ENCODE results near the gene KRT32.
"Not testable (repeated sequence)": the region's sequence is repeated elsewhere in the genome, so short reads cannot be mapped to it uniquely, and the experiment has no call there.

KRT32 gene

GRCh38 chr17:41439375-41439774 is 27.8 kb downstream of the KRT32 start:
- FAIRE-seq (no peak), DNase-seq (ENCODE audit: insufficient read length, low spot score) (no peak)
- TF ChIP-seq SPI1 (IDR thresholded peaks at IDR 0.05; ENCODE audit: low read depth, low read length) (no peak), POLR2A (IDR thresholded peaks at IDR 0.05; ENCODE audit: low read depth, low read length) (no peak), PAX5 (IDR thresholded peaks at IDR 0.05; ENCODE audit: insufficient read depth, low read length, severe bottlenecking) (no peak), POLR2AphosphoS5 (IDR thresholded peaks at IDR 0.05; ENCODE audit: low read depth, low read length) (no peak), POU2F2 (IDR thresholded peaks at IDR 0.05; ENCODE audit: low read depth, low read length) (no peak), TAF1 (IDR thresholded peaks at IDR 0.05; ENCODE audit: low read depth, low read length) (no peak)

GRCh38 chr17:41437769-41438168 is 29.4 kb downstream of the KRT32 start:
- no peak for FAIRE-seq

GRCh38 chr17:41437254-41437653 is 29.9 kb downstream of the KRT32 start:
- no peak for DNase-seq (ENCODE audit: insufficient read length, low spot score)
- FAIRE-seq, result no peak
- TF ChIP-seq SPI1 (IDR thresholded peaks at IDR 0.05; ENCODE audit: low read depth, low read length), result no peak
- no peak for TF ChIP-seq POLR2AphosphoS5 (IDR thresholded peaks at IDR 0.05; ENCODE audit: low read depth, low read length)
- no peak for TF ChIP-seq POU2F2 (IDR thresholded peaks at IDR 0.05; ENCODE audit: low read depth, low read length)
- no peak for TF ChIP-seq POLR2A (IDR thresholded peaks at IDR 0.05; ENCODE audit: low read depth, low read length)
- TF ChIP-seq PAX5 (IDR thresholded peaks at IDR 0.05; ENCODE audit: insufficient read depth, low read length, severe bottlenecking), result no peak
- no peak for TF ChIP-seq TAF1 (IDR thresholded peaks at IDR 0.05; ENCODE audit: low read depth, low read length)

More at GRCh38 chr17:41437769-41438168, 29.4 kb downstream of the KRT32 start:
- TF ChIP-seq POU2F2 (IDR thresholded peaks at IDR 0.05; ENCODE audit: low read depth, low read length) (no peak), POLR2A (IDR thresholded peaks at IDR 0.05; ENCODE audit: low read depth, low read length) (no peak), POLR2AphosphoS5 (IDR thresholded peaks at IDR 0.05; ENCODE audit: low read depth, low read length) (no peak), TAF1 (IDR thresholded peaks at IDR 0.05; ENCODE audit: low read depth, low read length) (no peak), PAX5 (IDR thresholded peaks at IDR 0.05; ENCODE audit: insufficient read depth, low read length, severe bottlenecking) (no peak), SPI1 (IDR thresholded peaks at IDR 0.05; ENCODE audit: low read depth, low read length) (no peak)
- no peak for DNase-seq (ENCODE audit: insufficient read length, low spot score)

DNA sequence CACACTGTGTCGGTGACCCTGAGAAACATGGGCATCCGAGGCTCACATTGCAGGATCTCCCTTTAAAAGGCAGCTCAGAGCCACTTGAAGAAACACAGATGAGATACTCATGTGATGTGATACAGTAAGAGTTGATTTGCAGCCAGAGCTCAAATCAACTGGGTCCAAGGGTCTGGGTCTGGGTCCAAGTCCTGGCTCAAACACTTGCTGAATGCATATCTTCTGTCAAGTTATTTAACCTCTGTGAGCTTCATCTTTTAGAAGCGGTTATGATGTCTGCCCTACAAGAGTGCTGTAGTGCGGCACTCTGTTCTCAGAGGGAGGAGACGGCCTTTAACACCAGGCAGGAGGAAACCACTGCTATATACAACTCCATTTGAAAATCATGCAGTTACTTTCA is 32.8 kb downstream of the KRT32 start:
- no peak for DNase-seq (ENCODE audit: insufficient read length, low spot score)
- no peak for FAIRE-seq
- TF ChIP-seq POU2F2 (IDR thresholded peaks at IDR 0.05; ENCODE audit: low read depth, low read length) (no peak), TAF1 (IDR thresholded peaks at IDR 0.05; ENCODE audit: low read depth, low read length) (no peak), SPI1 (IDR thresholded peaks at IDR 0.05; ENCODE audit: low read depth, low read length) (no peak), POLR2AphosphoS5 (IDR thresholded peaks at IDR 0.05; ENCODE audit: low read depth, low read length) (no peak)

- FAIRE-seq (no peak), DNase-seq (ENCODE audit: insufficient read length, low spot score) (no peak)
- no peak for TF ChIP-seq SPI1 (IDR thresholded peaks at IDR 0.05; ENCODE audit: low read depth, low read length)
- TF ChIP-seq POLR2A (IDR thresholded peaks at IDR 0.05; ENCODE audit: low read depth, low read length), result no peak
- TF ChIP-seq PAX5 (IDR thresholded peaks at IDR 0.05; ENCODE audit: insufficient read depth, low read length, severe bottlenecking), result no peak
- TF ChIP-seq TAF1 (IDR thresholded peaks at IDR 0.05; ENCODE audit: low read depth, low read length), result no peak
Observed at GRCh38 chr17:41434005-41434404, 33.2 kb downstream of the KRT32 start.

- no peak for TF ChIP-seq POU2F2 (IDR thresholded peaks at IDR 0.05; ENCODE audit: low read depth, low read length)
- TF ChIP-seq POLR2A (IDR thresholded peaks at IDR 0.05; ENCODE audit: low read depth, low read length), result no peak
- TF ChIP-seq SPI1 (IDR thresholded peaks at IDR 0.05; ENCODE audit: low read depth, low read length), result no peak
- TF ChIP-seq POLR2AphosphoS5 (IDR thresholded peaks at IDR 0.05; ENCODE audit: low read depth, low read length), result no peak
- no peak for TF ChIP-seq PAX5 (IDR thresholded peaks at IDR 0.05; ENCODE audit: insufficient read depth, low read length, severe bottlenecking)
- DNase-seq (ENCODE audit: insufficient read length, low spot score), result no peak
- FAIRE-seq, result no peak
Observed at GRCh38 chr17:41433586-41433985, 33.6 kb downstream of the KRT32 start.

- FAIRE-seq; DNase-seq (ENCODE audit: insufficient read length, low spot score): not testable (repeated sequence)
Observed at GRCh38 chr17:41430376-41430775, 36.8 kb downstream of the KRT32 start.

DNA sequence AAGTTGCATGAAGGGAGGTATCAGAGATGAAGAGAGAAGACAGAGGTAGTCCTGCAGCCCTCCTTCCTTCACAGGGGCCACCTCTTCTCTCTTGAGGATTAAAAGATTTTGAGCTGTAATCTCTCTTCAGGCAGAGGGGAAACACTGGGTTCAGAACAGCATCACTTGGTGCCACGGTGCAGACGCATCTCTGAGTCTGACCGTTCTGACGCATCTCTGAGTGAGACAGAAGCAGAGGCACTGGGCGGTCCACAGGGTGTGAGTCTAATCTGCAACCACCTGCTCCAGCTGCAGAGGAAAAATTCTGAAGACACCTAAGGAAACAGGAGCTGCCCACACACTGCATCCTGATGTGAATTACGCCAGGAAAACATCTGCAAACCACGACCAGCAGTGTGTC is 37.5 kb downstream of the KRT32 start:
- DNase-seq (ENCODE audit: insufficient read length, low spot score) (no peak), FAIRE-seq (no peak)

GRCh38 chr17:41428591-41429291 is 38.4 kb downstream of the KRT32 start:
- DNase-seq (ENCODE audit: insufficient read length, low spot score), result no peak
- TF ChIP-seq SPI1 (IDR thresholded peaks at IDR 0.05; ENCODE audit: low read depth, low read length), result no peak
- TF ChIP-seq PAX5 (IDR thresholded peaks at IDR 0.05; ENCODE audit: insufficient read depth, low read length, severe bottlenecking), result no peak
- TF ChIP-seq POLR2AphosphoS5 (IDR thresholded peaks at IDR 0.05; ENCODE audit: low read depth, low read length), result no peak
- no peak for TF ChIP-seq POU2F2 (IDR thresholded peaks at IDR 0.05; ENCODE audit: low read depth, low read length)
- FAIRE-seq, result no peak

More for the DNA sequence above, 37.5 kb downstream of the KRT32 start:
- TF ChIP-seq TAF1 (IDR thresholded peaks at IDR 0.05; ENCODE audit: low read depth, low read length) (no peak), SPI1 (IDR thresholded peaks at IDR 0.05; ENCODE audit: low read depth, low read length) (no peak), POU2F2 (IDR thresholded peaks at IDR 0.05; ENCODE audit: low read depth, low read length) (no peak), POLR2AphosphoS5 (IDR thresholded peaks at IDR 0.05; ENCODE audit: low read depth, low read length) (no peak), POLR2A (IDR thresholded peaks at IDR 0.05; ENCODE audit: low read depth, low read length) (no peak), PAX5 (IDR thresholded peaks at IDR 0.05; ENCODE audit: insufficient read depth, low read length, severe bottlenecking) (no peak)

- FAIRE-seq (no peak), DNase-seq (ENCODE audit: insufficient read length, low spot score) (no peak)
- no peak for TF ChIP-seq SPI1 (IDR thresholded peaks at IDR 0.05; ENCODE audit: low read depth, low read length)
- TF ChIP-seq POLR2AphosphoS5 (IDR thresholded peaks at IDR 0.05; ENCODE audit: low read depth, low read length), result no peak
- no peak for TF ChIP-seq POLR2A (IDR thresholded peaks at IDR 0.05; ENCODE audit: low read depth, low read length)
- TF ChIP-seq POU2F2 (IDR thresholded peaks at IDR 0.05; ENCODE audit: low read depth, low read length), result no peak
- TF ChIP-seq PAX5 (IDR thresholded peaks at IDR 0.05; ENCODE audit: insufficient read depth, low read length, severe bottlenecking), result no peak
- TF ChIP-seq TAF1 (IDR thresholded peaks at IDR 0.05; ENCODE audit: low read depth, low read length), result no peak
Observed at GRCh38 chr17:41424111-41424635, 43.0 kb downstream of the KRT32 start, which contains the start of gene KRT37. Gene KRT37, minus strand, starts transcription at chr17:41424585. Its CDS starts 62 bp downstream, at chr17:41424523.

DNA sequence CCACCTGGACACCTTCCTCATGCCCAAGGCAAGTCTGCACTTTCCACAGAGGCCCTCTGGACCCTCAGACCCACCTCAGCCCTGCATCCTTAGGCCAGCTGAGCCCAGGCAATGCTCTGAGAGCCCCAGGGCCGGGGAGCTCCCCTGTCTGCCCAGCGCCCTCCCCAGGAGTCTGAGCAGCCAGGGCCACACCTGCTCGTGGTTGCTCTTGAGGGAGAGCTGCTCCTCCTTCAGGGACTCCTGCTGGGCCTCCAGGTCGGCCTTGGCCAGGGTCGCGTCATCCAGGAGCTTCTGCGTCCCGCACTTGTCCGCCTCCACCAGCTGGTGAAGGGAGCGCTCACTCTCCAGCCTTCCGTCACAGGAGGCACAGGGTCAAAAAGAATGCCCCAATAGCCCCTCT is 44.6 kb downstream of the KRT32 start:
- not testable (repeated sequence) for DNase-seq (ENCODE audit: insufficient read length, low spot score)

More for the DNA sequence above, 44.6 kb downstream of the KRT32 start:
- not testable (repeated sequence) for FAIRE-seq

All from GM12891 (cell line).